Uterus (tissue), 2 donors: Measurements from ENCODE around the gene PARD3.

Experiments
- POLR2A ChIP-seq, 2 donors: fragments of 450-650 bp; IDR thresholded peaks; one replicate each; pipeline ENCODE4 v1.6.1; 2016; ENCODE audit warnings: antibody characterized with exemption in 2 of 2, mild to moderate bottlenecking in 1 of 2, moderate library complexity in 1 of 2
- TF ChIP-seq, protein P1 (sequence below), 4 experiments: fragments of 200-600 bp in 2 of 4; fragments of 450-650 bp in 2 of 4; sonication (generic) in 2 of 4; IDR thresholded peaks; one replicate each; pipeline ENCODE4 v1.5.1; 2016 to 2019; ENCODE audit warnings: antibody characterized with exemption in 4 of 4, mild to moderate bottlenecking in 2 of 4, moderate library complexity in 1 of 4

DNA sequence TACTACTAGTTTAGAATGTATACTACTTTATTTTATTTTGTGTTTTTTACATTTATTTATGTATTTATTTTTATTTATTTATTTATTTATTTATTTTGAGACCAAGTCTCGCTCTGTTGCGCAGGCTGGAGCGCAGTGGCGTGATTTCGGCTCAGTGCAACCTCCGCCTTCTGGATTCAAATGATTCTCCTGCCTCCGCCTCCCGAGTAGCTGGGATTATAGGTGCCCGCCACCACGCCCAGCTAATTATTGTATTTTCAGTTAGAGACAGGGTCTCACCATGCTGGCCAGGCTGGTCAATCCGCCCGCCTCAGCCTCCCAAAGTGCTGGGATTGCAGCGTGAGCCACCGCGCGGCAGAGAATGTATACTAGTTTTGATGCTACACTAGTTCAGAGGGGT, 2.0 kb upstream of the PARD3 start:
- no peak for TF ChIP-seq POLR2A (IDR thresholded peaks at IDR 0.05)
- TF ChIP-seq, protein P1, sequence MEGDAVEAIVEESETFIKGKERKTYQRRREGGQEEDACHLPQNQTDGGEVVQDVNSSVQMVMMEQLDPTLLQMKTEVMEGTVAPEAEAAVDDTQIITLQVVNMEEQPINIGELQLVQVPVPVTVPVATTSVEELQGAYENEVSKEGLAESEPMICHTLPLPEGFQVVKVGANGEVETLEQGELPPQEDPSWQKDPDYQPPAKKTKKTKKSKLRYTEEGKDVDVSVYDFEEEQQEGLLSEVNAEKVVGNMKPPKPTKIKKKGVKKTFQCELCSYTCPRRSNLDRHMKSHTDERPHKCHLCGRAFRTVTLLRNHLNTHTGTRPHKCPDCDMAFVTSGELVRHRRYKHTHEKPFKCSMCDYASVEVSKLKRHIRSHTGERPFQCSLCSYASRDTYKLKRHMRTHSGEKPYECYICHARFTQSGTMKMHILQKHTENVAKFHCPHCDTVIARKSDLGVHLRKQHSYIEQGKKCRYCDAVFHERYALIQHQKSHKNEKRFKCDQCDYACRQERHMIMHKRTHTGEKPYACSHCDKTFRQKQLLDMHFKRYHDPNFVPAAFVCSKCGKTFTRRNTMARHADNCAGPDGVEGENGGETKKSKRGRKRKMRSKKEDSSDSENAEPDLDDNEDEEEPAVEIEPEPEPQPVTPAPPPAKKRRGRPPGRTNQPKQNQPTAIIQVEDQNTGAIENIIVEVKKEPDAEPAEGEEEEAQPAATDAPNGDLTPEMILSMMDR (IDR thresholded peaks at IDR 0.05), result no peak
